CD4-positive, alpha-beta T cell treated with Interleukin-6 at 100 ng/mL for 8 hours (primary cell): ENCODE data around the gene SORCS1.

Experiments used
- DNase-seq: peaks from one replicate; pipeline ENCODE4 v3.0.0-alpha.2; 2020; ENCODE audit warnings: mixed read lengths, low spot score

Gene SORCS1

DNA sequence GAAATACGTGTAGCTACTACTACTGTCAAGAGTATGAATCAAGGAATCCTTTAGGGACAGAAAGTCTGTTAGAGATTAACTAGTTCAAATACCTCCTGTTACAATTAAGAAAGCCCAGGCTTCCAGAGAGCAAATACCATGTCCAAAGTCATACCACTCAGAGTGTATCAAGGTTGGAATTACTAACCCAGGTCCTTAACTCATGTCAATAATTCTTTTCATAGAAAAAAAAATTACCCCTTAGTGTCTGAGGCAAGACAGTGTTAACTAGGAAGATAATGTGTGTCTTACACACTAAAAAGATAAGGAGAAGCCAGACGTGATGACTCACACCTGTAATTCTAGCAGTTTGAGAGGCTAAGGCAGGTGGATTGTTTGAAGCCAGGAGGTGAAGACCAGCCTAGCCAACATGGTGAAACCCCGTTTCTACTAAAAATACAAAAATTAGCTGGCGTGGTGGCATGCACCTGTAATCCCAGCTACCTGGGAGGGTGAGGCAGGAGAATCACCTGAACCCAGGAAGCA is 423.4 kb downstream of the SORCS1 start:
- DNase-seq, result no peak

DNA sequence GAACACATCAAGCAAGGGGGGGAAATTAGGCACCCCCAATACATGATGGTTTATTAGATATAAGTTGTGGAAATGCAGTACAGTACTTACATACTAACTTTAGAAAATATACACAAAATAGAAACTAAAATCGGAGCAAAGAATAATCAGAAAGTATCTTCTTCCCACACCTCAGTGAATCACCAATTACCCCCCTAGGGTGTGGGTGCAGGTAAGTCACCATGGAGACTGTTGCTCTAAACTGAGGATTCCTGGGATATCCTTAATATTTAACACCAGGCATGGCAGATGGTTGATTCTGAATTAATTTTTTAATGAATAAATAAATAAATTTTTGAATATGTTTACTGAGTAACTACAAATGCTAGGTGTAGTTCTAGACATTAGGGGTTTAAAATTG is 424.4 kb downstream of the SORCS1 start:
- DNase-seq, result no peak

DNA sequence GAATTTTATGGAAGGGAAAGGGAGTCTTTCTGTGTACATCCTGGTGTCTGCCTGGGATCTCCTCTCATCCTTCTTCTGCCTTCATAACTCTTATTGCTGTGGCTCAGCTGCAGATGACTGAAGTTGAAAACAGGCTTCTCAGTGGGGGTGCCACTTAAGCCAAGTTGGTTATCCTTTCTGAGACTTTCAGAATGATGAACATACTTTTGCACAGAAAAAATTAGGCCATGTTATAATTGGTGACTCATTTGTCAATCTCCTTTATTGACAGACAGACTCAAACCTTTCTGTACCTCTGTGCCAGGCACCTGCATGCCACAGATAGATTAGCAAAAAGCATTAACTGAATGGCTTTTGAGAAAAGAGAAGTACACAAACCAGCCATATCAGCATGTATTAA is 430.3 kb downstream of the SORCS1 start:
- no peak for DNase-seq

DNA sequence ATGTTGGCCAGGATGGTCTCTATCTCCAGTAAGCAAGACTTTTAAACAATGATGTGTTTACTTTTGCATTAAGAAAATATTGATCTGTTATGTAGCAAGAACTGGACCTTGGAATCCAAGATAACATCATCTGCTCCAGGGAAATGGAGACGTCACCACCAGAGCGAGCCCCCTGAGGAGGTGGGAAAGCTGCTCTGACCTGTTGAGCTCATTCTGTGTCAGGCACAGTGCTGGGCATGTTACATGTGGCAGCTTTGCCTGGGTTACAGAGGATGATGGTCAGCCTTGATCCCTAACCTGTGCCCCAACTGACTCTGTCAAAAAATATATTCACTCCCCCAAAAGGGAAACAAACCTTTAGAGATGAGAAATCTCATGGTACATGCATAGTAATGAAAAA is 436.3 kb downstream of the SORCS1 start:
- DNase-seq, result no peak

DNA sequence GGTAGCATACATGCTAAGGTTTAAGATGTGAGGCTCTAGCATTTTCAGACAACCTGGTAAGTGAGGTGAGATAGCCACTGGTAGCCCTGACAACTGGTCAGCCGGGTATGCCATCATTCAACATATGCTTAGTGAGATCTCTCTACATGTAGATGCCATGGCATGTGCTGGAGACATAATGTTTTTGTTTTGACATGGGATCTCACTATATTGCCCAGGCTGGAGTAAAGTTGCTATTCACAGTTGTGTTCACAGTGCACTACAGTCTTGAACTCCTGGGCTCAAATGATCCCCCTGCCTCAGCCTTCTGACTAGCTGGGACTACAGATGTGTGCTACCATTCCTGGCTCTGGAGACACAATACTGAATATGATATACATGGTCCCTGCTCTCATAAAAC is 437.3 kb downstream of the SORCS1 start:
- DNase-seq, result no peak

DNA sequence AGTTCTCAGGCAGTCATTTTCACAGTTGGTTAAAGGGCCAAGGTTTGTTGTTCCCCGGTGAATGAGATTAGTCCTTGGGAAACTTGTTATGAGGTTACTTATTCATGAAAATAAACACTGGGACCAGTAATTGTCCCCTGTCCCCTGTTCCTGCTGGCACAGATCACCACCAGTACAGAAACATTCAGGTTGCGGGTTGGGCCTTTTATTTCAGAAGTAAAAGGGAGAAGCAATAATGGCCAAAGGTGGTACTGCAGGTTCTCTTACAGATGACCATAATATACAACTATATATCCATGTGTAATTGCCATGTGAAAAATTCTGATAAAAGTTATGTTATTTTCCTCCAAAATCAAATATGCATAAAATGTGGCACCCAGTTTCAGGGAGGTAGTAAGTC is 442.0 kb downstream of the SORCS1 start:
- DNase-seq, result no peak

DNA sequence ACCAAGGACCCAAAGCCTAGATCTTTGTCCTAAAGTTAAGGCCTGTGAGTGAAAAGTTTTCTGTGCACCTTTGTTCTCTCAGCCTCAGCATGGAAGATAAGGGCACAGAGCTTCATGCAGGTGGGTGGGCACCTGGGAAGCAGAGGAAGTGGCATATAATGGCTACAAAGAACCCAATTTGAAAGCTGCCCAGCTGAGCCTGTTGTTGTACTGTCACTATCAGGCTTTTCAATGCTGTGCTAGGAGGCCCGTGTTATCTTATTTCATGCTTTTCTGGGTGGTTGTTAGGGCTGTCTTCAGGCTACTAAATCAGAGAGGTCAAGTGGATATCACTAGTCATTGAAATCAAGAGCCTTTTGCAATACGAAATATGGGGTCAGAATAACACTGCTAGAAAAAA is 443.8 kb downstream of the SORCS1 start:
- no peak for DNase-seq

DNA sequence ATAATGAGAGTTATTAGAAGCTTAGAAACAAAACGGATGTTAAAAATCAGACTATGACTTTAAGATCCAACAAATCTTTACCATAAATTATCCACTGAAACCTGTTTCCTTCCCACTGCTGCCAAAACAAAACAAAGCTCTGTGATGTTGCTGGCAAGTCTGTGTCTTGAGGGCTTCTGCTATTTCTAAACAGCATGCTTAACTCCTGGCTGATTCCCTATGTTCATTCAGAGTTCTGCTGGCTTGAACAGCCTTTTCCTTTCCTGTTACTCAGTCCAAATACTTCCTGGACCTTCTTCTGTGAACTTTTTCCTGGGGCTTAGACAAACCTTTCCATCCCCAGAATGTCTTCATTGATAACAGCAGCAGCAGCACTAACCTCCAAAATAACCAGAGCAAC is 448.1 kb downstream of the SORCS1 start:
- DNase-seq, result no peak

DNA sequence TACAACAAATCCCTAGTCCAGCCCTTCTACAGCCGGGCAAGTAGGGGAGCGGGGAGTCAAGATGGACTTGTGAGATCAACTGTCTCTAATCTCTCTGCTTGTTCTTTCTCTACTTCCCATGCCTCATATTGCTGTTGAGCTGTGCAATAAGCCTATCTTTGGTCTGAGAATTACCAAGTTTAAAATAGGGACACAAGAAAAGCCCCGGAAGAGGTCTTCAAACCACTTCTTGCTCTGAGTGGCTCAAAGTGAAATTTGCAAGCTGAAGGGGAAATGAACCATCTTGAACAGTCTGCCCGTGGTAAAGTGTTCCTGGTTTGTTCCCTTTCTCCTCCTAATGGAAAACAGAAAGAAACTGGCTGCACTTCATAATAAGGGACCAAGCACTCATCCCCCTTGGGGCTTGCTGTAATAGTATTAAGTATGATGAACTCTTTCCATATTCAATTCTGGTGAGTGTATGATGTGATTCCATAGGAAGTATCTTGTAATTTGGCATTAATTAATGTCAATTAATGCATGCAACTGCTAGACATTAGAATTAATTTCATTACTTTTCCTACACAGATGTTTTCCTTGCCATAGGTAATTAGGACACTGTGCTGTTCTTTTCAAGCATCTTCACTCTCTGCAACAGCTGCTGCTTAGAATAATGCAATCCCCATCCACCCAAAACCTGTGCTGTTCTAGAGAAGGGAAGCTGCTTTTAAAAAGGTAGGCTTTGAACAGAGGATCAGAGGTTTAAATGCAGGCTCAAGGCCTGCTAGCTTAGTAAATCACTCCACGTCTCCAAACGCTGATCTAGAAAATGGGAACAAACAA is 449.6 kb downstream of the SORCS1 start:
- no peak for DNase-seq

DNA sequence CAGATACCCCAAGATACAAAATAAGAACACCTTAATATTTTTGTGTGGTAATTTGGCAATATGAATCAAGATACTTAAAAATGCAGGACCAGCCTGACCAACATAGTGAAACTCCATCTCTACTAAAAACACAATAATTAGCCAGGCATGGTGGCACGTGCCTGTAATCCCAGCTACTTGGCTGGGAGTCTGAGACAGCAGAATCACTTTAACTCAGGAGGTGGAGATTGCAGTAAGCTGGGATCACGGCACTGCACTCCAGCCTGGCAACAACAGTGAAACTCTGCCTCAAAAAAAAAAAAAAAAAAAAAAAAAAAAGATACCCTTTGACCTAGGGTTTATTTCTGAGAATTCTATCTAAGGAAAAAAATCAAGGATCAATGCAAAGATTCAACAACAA is 450.7 kb downstream of the SORCS1 start:
- no peak for DNase-seq

DNA sequence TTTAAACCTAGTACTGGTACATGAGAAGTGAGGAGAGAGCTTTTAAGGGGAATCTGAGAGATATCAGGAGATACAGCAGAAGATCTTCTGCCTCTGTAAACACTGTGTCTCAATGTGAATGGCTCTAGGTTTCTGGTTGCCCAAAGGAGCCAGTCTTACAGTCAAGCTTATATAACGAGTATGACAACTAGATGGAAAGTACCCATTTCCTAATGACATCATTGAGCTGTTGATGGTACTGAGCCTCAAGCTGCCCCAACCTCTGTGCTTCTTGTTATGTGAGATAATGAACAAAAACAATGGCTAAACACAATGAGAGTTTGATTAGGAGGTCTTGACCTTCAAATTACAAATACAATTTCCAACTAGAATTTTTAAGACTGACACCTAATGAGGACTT is 451.5 kb downstream of the SORCS1 start:
- no peak for DNase-seq

DNA sequence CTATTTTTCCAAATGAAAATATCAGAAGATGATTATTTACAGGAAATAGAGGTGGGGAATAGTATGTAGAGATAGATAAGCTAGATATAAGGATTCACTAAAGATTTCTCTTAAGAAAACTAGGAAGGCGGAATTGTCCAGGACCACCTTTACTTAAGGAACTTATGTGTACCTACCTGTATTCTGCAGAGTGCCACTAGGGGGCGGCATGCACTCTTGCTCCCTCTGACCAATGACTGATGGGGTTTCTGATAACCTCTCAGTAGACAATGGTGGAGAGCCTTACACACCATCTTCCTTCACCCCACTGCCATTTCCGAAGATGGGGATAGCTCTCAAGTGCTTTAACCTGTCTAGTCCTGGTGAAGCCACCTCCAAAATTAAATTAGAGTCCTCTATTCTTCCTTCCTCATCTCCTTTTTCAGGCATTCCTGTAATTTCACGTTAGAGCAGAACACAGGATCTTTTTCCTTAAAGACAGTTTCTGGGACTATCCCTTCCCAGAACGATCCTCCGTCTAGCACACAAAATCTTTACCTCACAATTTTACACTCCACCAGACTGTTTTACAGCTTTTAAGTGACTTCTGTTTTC is 453.1 kb downstream of the SORCS1 start:
- no peak for DNase-seq

DNA sequence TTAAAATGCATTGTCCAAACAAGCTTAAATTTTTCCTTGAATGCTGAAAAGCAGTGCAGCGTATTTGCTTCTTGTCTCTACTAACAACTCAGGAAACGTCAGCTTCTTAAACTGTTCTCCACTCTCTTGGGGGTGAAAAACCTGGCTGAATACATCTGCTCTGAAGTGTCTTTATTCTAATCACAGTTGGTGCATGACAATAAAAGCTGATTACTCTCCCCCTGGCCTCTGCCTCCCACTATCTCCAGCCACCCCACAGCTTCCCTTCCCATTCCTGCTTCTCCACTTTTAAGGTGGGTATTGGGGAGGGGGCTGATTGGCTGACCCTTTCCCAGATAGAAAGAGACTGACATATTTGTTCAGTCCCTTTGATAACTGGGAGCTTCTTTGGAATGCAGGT is 456.0 kb downstream of the SORCS1 start:
- no peak for DNase-seq

DNA sequence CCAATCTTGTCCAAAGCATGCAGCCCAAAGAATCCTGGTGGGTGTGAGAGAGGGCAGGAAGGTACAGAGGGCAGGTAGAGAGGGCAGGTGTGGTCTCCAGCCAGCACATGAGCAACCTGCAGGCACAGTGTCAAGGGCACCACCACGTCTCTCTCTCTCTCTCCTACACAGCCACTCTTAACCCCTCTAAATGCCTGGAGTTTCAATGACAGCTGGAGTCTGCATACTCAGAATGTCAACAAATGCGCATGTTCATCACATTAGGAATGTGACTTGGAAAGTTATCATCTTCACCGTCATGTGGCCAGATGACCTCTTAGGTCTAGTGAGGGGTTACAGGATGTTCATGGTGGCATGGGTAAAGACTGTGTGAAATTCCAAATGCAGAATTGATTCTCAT is 456.8 kb downstream of the SORCS1 start:
- DNase-seq, result no peak

DNA sequence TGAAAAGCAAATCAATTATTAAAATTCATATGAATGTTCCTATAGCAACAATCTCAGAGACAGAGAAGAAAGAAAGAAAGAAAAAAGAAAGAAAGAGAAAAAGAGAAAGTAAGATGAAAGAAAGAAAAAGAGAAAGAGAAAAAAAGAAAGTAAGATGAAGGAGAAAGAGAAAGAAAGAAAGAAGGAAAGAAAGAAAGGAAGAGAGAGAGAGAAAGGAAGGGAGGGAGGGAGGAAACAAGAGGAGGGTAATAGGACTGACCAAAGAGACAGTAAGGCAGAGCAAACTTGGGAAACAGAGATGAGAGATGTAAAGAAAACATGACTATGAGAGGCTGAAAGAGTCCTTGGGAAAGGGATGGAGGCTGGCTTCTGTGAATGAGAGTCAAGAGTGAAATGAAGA is 458.4 kb downstream of the SORCS1 start:
- no peak for DNase-seq

DNA sequence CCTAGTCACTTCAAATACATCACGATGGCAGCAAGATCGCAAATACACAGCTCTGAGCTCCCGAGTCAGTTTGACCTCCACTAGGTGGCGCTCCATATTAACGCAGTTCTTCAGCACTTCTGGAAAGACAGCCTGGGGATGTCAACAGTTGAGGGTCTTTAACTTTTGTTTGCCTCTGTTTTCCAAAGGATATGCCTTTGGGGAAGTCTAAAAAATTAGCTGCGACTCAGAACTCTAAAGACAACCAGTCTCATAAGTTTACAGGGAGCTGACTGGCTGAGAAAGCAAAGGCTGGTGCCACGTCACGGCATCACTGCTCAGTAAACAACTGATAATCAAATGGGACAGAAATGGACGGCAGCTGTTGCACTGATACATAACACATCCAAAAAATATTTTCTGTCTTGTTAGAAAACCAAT is 458.8 kb downstream of the SORCS1 start:
- DNase-seq, result no peak

DNA sequence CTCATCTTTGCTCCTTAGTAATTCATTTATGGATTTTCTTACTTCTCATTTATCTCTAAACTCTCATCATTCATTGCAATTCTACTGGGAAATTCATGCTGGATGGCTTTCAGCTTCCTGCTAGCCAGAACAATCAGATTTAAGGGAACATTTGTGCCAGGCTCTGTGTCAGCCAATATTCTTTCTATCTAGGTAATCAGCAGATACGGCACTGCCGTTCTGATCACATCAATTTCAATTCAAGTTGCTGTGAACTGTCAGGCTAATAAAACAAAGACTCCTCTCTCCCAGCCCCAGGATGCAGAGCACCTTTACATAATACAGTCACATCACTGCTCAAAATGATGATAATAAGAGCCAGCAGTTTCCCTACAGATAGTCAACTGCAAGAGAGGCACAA is 468.3 kb downstream of the SORCS1 start:
- DNase-seq, result no peak

DNA sequence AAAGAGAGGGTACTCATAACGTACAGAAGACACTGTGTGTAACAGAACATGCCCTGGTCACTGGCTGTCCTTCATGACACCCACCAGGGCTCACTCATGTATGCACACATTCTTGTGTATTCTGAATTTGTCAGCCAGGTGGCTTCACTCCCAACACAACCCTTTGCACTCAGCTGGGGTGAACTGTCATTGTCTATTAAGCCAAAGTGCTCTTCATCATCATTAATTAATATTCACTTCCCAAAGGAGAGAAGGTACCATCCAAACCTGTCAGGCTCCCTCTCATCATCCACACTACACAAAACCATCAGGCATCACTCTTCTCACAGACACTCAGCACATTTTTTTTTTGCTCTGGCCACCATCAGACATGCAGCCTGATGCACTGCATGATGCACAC is 469.8 kb downstream of the SORCS1 start:
- no peak for DNase-seq

DNA sequence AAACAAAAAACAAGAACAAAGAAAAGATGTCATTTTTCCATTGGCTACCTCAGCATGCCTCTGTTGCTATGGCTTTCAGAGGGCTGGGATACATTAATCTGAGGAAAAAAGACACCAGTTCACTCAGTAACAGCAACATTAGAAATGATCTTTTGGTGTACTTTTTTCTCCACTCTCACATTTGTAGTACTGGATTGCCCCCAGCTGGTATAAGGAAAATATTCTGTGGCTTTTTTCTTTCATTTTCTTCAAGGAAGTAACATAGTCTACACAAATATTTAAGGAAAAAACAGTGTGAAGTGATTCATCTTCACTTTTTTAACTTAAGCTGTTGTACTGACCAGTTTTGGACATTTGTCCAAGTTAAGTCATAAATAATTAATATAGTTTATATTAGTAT is 482.3 kb downstream of the SORCS1 start:
- no peak for DNase-seq

DNA sequence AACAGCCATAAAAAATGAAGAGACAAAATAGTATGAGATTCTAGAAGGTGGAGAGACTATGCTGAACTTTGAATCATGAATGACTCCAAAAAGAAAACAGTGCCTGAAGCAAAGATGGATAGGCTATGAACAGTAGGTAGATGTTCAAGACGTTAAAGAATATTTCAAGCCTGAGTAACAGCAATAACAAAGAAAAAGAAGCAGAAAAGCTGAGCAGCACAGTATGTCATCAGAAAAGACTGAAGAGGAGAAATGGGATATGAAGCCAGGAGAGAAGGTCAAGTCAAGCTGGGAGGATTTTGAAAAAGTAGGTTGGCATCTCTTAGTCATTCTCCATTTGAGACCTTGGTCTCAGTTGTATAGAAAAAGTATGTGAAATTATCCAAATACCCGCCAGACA is 484.4 kb downstream of the SORCS1 start:
- DNase-seq, result no peak

DNA sequence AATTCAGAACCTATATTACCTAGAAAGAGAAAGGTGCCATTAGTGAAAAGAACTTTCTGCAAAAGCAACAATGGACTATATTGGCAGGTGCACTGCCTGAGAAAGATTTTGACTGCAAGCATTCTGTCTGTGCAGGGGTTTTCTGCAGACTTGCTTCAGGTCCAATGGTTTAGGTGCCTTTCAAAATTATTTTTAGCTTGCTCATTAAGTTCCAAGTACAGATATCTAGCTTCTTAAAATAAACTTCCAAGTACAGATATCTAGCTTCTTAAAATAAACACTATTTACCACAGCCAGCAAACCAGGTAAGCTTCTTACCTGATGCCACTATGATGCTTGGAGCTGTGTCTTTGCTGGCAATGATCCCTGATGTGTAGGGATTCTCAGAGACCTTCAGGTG is 485.2 kb downstream of the SORCS1 start:
- DNase-seq, result no peak

DNA sequence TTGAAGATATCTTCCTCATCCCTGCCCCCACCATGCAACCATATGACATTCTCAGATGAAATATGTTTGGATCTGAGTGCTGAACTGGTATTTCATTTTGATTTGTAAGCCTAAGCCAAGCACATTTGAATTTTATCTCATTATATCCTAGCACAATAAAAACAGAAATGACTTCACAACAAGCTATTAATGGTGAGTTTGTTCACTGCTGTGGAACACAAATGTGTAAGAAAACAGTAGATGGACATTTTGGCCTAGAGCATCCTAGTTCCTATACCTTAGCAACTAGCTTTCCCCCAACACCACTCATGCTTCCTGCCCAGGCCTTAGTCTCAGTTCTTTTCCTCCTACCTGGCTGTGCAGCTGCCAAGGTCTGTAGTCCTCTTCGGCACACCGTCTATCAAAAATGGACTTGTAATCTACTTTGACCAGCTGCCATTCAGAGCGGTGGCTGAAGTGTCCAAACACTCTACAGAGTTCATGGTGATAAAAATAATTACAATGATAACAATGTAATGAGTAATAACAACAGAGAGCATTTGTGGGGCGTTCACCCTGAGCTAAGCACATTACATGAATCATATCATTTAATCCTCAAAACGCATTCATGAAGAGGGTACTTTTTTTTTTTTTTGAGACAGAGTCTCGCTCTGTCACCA is 491.9 kb downstream of the SORCS1 start:
- no peak for DNase-seq

DNA sequence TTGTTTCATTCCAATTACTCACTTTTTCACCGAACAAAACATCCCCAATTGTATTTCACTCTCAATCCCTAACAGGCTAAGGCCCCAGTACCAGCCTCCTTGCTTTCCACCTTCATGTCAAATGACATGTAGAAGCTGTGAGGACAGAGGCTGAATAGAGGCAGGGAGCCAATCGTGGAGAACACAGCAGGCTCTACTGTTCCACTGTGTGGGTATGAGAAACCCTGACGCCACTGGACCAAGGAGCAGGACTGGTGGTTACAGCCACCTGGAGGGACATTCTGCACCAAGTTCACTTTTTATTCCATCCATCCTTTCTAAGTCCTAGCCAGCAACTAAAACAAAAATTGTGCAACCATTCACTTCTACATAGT is 502.8 kb downstream of the SORCS1 start:
- no peak for DNase-seq
